B cell (primary cell): Measurements from ENCODE around the gene PPP2R5C. TPM values are rescaled to one million over a fixed set of nuclear protein-coding genes. Genes with fewer than 3 reads are reported as not detected.

Experiments
- ATAC-seq: fragments of 200-7000 bp; cut with Tn5 transposase; one replicate; pipeline ENCODE4 v1.10.0; 2021; ENCODE audit warnings: low read depth, mild to moderate bottlenecking, moderate number of reproducible peaks, moderate library complexity
- CTCF ChIA-PET: fragments of 350-600 bp; sonication (Branson Sonifier 250); formaldehyde crosslinking; loops from one replicate; lab custom pipeline; 2021; ENCODE audit warnings: antibody characterized with exemption, inconsistent platforms; lab: Charles Lee
- POLR2A ChIA-PET: fragments of 350-600 bp; sonication (Branson Sonifier 250); formaldehyde crosslinking; loops from one replicate; lab custom pipeline; 2021; ENCODE audit warnings: antibody characterized with exemption; lab: Charles Lee
- DNase-seq: peaks from one replicate; pipeline ENCODE4 v3.0.0; 2013
- H2AFZ ChIP-seq: 2 replicates; pipeline ENCODE4 v1.6.1; 2012; ENCODE audit warnings: mild to moderate bottlenecking, low read depth, low read length; ENCODE audit not compliant: insufficient read depth, poor library complexity, severe bottlenecking
- H3K27ac ChIP-seq, 2 donors: 1 replicate in 1 of 2; 2 replicates in 1 of 2; pipeline ENCODE4 v1.5.1; 2012 to 2013; ENCODE audit warnings: low read length in 2 of 2, mild to moderate bottlenecking in 2 of 2, moderate library complexity in 1 of 2
- H3K27me3 ChIP-seq, 4 experiments: fragments of 200-600 bp in 1 of 4; sonication (generic) in 1 of 4; replicated peaks in 1 of 4; 1 replicate in 2 of 4; 2 replicates in 2 of 4; pipeline versions ENCODE4 v1.6.1 to v1.7.0; 2013 to 2016; ENCODE audit warnings: low read length in 3 of 4, mild to moderate bottlenecking in 2 of 4, mixed read lengths in 1 of 4, moderate library complexity in 1 of 4; ENCODE audit not compliant: insufficient read depth in 4 of 4, control insufficient read depth in 3 of 4; ENCODE audit errors: control extremely low read depth in 1 of 4
- H3K36me3 ChIP-seq, 2 experiments: replicated peaks in 1 of 2; 1 replicate in 1 of 2; 2 replicates in 1 of 2; pipeline versions ENCODE4 v1.6.1 to v1.7.1; 2013; ENCODE audit warnings: low read length in 1 of 2; ENCODE audit not compliant: insufficient read depth in 2 of 2, control insufficient read depth in 1 of 2; ENCODE audit errors: control extremely low read depth in 1 of 2, extremely low read depth in 1 of 2
- H3K4me1 ChIP-seq, 2 donors: fragments of 200-600 bp in 1 of 2; sonication (generic) in 1 of 2; 1 replicate in 1 of 2; 2 replicates in 1 of 2; pipeline versions ENCODE4 v1.5.1 to v1.6.1; 2013 to 2017; ENCODE audit warnings: low read length in 2 of 2; ENCODE audit not compliant: control insufficient read depth in 2 of 2, insufficient read depth in 2 of 2
- H3K4me2 ChIP-seq: replicated peaks from 2 replicates; pipeline ENCODE3; 2012; ENCODE audit warnings: mild to moderate bottlenecking, low read depth, low read length; ENCODE audit not compliant: poor library complexity, severe bottlenecking
- H3K4me3 ChIP-seq, 5 experiments: fragments of 200-600 bp in 1 of 5; sonication (generic) in 1 of 5; 1 replicate in 3 of 5; 2 replicates in 2 of 5; pipeline versions ENCODE4 v1.5.1 to v1.7.0; 2011 to 2016; ENCODE audit warnings: low read length in 4 of 5, mild to moderate bottlenecking in 4 of 5, low read depth in 2 of 5, control low read depth in 1 of 5, moderate library complexity in 1 of 5; ENCODE audit not compliant: insufficient read depth in 1 of 5; ENCODE audit errors: control extremely low read depth in 1 of 5, extremely low read depth in 1 of 5
- H3K79me2 ChIP-seq: fragments of 200-600 bp; sonication (generic); one replicate; pipeline ENCODE4 v1.6.0; 2016; ENCODE audit warnings: low read length; ENCODE audit not compliant: control insufficient read depth, insufficient read depth
- H3K9ac ChIP-seq: fragments of 200-600 bp; sonication (generic); 2 replicates; pipeline ENCODE4 v1.6.1; 2017; ENCODE audit warnings: mild to moderate bottlenecking, low read length, moderate library complexity
- H3K9me3 ChIP-seq, 3 donors: one replicate each; pipeline versions ENCODE4 v1.6.1 to v1.7.1; 2013; ENCODE audit warnings: low read length in 2 of 3; ENCODE audit not compliant: control insufficient read depth in 2 of 3, insufficient read depth in 1 of 3; ENCODE audit errors: control extremely low read depth in 1 of 3
- H4K20me1 ChIP-seq: 2 replicates; pipeline ENCODE4 v1.6.0; 2012; ENCODE audit warnings: mild to moderate bottlenecking, low read length; ENCODE audit not compliant: insufficient read depth, control insufficient read depth, poor library complexity, severe bottlenecking
- H3K27ac Mint-ChIP-seq: one replicate; pipeline ENCODE4 v1.8.0; 2021; ENCODE audit warnings: mixed read lengths
- H3K27me3 Mint-ChIP-seq: one replicate; pipeline ENCODE4 v1.8.0; 2021; ENCODE audit warnings: mixed read lengths
- H3K4me1 Mint-ChIP-seq: one replicate; pipeline ENCODE4 v1.8.0; 2021; ENCODE audit warnings: mixed read lengths
- H3K4me3 Mint-ChIP-seq: one replicate; pipeline ENCODE4 v1.8.0; 2021; ENCODE audit warnings: mixed read lengths
- H3K9me3 Mint-ChIP-seq: one replicate; pipeline ENCODE4 v1.8.0; 2022; ENCODE audit warnings: mixed read lengths; ENCODE audit not compliant: insufficient read depth
- CTCF ChIP-seq: fragments of 200-600 bp; IDR thresholded peaks from one replicate; pipeline ENCODE4 v1.8.0; 2022; ENCODE audit warnings: antibody characterized with exemption, mild to moderate bottlenecking
- EZH2 ChIP-seq: IDR thresholded peaks from 2 replicates; pipeline ENCODE4 v1.6.1; 2012; ENCODE audit warnings: borderline replicate concordance, low read depth, mild to moderate bottlenecking, moderate library complexity, low read length; ENCODE audit not compliant: insufficient read depth, poor library complexity, severe bottlenecking
- WGBS: methylation state at CpG from one replicate; pipeline ENCODE4 v1.1.5; 2013; ENCODE audit warnings: missing lambda C conversion rate; ENCODE audit not compliant: insufficient coverage; 5-methylcytosine and 5-hydroxymethylcytosine counted together
- intact Hi-C: fragments of 100-400 bp; cut with micrococcal nuclease; formaldehyde crosslinking; loops from one replicate; pipeline ENCODE4 v1.10.0; 2022
- polyA plus RNA-seq: library from polyadenylated mRNA; depleted of rRNA; stranded (reverse); fragments of >200 nt; gene quantifications from 2 replicates; pipeline ENCODE4 v1.2.3, GENCODE V29; 2012
- total RNA-seq, 2 donors: library from RNA; stranded (reverse); fragments of 120-200 nt in 1 of 2; gene quantifications; 1 replicate in 1 of 2; 2 replicates in 1 of 2; pipeline versions ENCODE4 v1.2.3 to v1.2.4, GENCODE V29; 2013 to 2022

Gene PPP2R5C
- total and polyA plus RNA-seq, 2 donors (not counting 1 experiment from before 2014, with no cell fraction given), result 91.7 to 330 TPM

DNA sequence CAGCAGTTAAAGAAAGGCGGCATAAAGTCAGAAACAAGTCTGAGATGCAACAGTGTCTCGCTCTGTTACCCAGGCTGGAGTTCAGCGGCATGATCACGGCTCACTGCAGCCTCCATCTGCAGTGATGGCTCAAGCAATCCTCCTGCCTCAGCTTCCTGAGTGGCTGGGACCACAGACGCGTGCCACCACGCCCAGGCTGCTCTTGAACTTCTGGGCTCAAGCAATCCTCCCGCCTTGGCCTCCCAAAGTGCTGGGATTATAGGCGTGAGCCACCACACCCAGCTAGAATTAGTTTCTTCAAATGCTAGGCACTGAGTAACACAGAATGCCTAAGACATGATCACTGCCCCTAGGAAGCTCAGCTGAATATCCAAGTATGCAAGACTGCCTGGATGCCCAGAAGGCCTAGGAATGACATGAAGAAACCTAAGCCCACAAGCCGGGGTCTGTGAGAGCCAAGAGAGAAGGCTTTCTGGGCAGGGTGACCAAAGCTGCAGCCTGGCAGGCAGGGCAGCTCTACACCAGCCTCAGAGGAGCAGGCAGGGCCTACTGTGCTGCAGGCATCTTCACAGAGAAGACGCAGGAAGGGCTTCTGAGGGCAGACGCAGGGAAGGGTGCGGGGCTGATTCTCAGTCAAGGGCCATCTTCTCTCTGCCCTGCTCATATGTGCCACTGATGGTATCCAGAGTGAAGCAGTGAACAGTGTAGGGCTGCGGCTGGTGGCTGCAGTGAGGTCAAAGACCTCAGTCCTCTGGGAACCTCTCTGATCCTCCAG, 4.3 kb upstream of the PPP2R5C start:
- H3K4me3 Mint-ChIP-seq, result no peak overlapping the region
- H3K36me3 ChIP-seq, result no peaks in the 10 kb centered on the region

More for the DNA sequence above, 4.3 kb upstream of the PPP2R5C start:
- Histone ChIP-seq H4K20me1 (no peaks in the 10 kb centered on the region), H3K4me1 (peaks cover 5 to 8% of the 10 kb centered on the region in 2 donors), H3K27me3 (peaks cover 0 to 20% (median 10%) of the 10 kb centered on the region in 4 experiments), H3K79me2 (no peaks in the 10 kb centered on the region), H3K9me3 (peaks cover 0 to 6% (median 2%) of the 10 kb centered on the region in 3 donors), H3K4me2 (no peak overlapping the region), H2AFZ (no peak overlapping the region), H3K27ac (no peak overlapping the region), H3K4me3 (no peak overlapping the region), H3K9ac (no peak overlapping the region)
- Mint-ChIP-seq H3K9me3 (peaks cover 6% of the 10 kb centered on the region), H3K27me3 (peaks cover 31% of the 10 kb centered on the region), H3K27ac (no peak overlapping the region), H3K4me1 (peaks cover under 1% of the 10 kb centered on the region)
- intact Hi-C loops, result no loop called here
- TF ChIP-seq EZH2 (no peak), CTCF (no peak)
- CTCF ChIA-PET, result interaction anchor here (1.0 kb wide), 1 partner anchor 13 kb away, joined by 3 read pairs; no protein-coding TSS in a partner anchor
- POLR2A ChIA-PET, result interaction anchor here (0.7 kb wide), 1 partner anchor 202 kb away, joined by 3 read pairs; no protein-coding TSS in a partner anchor
- DNase-seq, result no peak
- 96% methylated on average over 13 of the region's 14 CpGs for WGBS
- no peak for ATAC-seq
